Measurements from ENCODE around the gene MORC4.

GRCh38 chrX:106894392-106894909, 105.6 kb downstream of the MORC4 start:
- TF ChIP-seq CTCF (IDR thresholded peaks at IDR 0.05) = peak; percentile 27 to 80 (median 67)
- TF ChIP-seq POLR2A (IDR thresholded peaks at IDR 0.05) = no peak

Measured in thyroid gland (tissue), 4 donors.